SU-DHL-6 (cell line): ENCODE measurements around the gene C11orf24.

Experiments used
- EZH2phosphoT487 ChIP-seq: fragments of 200-600 bp; sonication (generic), shearing (Covaris generic); conservative IDR thresholded peaks from 2 replicates; pipeline ENCODE4 v1.6.1; 2018; ENCODE audit warnings: mild to moderate bottlenecking, antibody characterized with exemption, low read length, moderate library complexity, mixed read lengths
- TF ChIP-seq, protein P1 (sequence below): fragments of 200-600 bp; sonication (generic); IDR thresholded peaks from one replicate; pipeline ENCODE4 v1.5.1; 2017; ENCODE audit warnings: antibody characterized with exemption, mild to moderate bottlenecking, low read length, moderate library complexity; ENCODE audit not compliant: insufficient read depth, poor library complexity, severe bottlenecking

DNA sequence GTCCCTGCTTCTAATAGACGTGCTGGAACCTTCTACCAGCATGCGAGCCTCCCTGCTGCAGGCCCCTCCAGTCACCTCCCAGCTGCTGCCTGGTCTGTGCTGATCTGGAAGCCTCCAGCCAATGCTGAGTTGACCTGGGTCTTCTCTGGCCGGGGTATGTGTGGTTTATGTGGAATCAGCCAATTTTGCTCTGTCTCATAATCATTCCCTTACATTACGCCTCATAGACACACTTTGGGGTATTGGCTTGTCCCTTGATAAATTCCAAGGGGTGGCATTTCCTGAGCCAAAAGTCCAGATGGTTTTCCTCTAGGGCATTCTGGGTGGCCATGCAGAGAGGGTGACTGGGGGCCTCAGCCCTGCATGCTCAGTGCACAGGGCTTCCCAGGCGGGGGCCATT is 50.4 kb downstream of the C11orf24 start:
- TF ChIP-seq, protein P1, sequence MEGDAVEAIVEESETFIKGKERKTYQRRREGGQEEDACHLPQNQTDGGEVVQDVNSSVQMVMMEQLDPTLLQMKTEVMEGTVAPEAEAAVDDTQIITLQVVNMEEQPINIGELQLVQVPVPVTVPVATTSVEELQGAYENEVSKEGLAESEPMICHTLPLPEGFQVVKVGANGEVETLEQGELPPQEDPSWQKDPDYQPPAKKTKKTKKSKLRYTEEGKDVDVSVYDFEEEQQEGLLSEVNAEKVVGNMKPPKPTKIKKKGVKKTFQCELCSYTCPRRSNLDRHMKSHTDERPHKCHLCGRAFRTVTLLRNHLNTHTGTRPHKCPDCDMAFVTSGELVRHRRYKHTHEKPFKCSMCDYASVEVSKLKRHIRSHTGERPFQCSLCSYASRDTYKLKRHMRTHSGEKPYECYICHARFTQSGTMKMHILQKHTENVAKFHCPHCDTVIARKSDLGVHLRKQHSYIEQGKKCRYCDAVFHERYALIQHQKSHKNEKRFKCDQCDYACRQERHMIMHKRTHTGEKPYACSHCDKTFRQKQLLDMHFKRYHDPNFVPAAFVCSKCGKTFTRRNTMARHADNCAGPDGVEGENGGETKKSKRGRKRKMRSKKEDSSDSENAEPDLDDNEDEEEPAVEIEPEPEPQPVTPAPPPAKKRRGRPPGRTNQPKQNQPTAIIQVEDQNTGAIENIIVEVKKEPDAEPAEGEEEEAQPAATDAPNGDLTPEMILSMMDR: no peak
- no peak for TF ChIP-seq EZH2phosphoT487
